ENCODE results near the gene SRRM3.

DNA sequence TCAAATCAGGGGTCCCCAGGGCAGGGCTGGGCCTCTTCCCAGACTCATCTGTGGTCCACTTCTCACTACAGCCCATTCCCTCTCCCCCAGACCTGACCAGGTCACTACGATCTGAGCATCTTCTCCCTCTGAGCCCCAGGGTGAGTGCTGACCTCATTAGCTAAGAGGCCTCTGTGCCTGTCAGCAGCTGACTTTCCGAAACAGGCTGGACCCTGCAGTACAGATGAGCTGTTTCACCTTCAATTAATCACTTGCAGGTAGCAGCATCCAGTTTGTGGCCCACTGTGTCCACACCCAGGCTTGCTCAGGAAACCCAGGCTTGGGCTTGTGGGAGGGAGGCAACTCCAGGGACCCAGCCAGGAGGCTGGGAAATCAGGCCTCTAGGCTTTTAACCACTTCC, 24.3 kb downstream of the SRRM3 start:
- TF ChIP-seq, protein P1, sequence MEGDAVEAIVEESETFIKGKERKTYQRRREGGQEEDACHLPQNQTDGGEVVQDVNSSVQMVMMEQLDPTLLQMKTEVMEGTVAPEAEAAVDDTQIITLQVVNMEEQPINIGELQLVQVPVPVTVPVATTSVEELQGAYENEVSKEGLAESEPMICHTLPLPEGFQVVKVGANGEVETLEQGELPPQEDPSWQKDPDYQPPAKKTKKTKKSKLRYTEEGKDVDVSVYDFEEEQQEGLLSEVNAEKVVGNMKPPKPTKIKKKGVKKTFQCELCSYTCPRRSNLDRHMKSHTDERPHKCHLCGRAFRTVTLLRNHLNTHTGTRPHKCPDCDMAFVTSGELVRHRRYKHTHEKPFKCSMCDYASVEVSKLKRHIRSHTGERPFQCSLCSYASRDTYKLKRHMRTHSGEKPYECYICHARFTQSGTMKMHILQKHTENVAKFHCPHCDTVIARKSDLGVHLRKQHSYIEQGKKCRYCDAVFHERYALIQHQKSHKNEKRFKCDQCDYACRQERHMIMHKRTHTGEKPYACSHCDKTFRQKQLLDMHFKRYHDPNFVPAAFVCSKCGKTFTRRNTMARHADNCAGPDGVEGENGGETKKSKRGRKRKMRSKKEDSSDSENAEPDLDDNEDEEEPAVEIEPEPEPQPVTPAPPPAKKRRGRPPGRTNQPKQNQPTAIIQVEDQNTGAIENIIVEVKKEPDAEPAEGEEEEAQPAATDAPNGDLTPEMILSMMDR (IDR thresholded peaks at IDR 0.05; ENCODE audit: low read length): no peak
- no peak for TF ChIP-seq EZH2 (IDR thresholded peaks at IDR 0.05; ENCODE audit: borderline replicate concordance, low read length)

Data from OCI-LY1 (cell line).